Chondrocyte (in vitro differentiated cells): ENCODE results near the gene TMEM132E. TPM values are rescaled to one million over a fixed set of nuclear protein-coding genes. Genes with fewer than 3 reads are reported as not detected.

Experiments used
- DNase-seq: peaks from one replicate; pipeline ENCODE4 v3.0.0; 2021; ENCODE audit warnings: mixed read lengths, low spot score
- H3K27ac Mint-ChIP-seq: one replicate; pipeline ENCODE4 v1.8.0; 2021; ENCODE audit warnings: mild to moderate bottlenecking, moderate library complexity, mixed read lengths; ENCODE audit not compliant: unreplicated experiment
- H3K27me3 Mint-ChIP-seq: 2 replicates; pipeline ENCODE4 v1.8.0; 2021; ENCODE audit warnings: low read depth, mixed read lengths
- H3K36me3 Mint-ChIP-seq: 2 replicates; pipeline ENCODE4 v1.8.0; 2021; ENCODE audit warnings: low read depth, mixed read lengths
- H3K4me1 Mint-ChIP-seq: 2 replicates; pipeline ENCODE4 v1.8.0; 2021; ENCODE audit warnings: low read depth, mild to moderate bottlenecking, mixed read lengths
- H3K4me3 Mint-ChIP-seq: one replicate; pipeline ENCODE4 v1.8.0; 2021; ENCODE audit warnings: mild to moderate bottlenecking, moderate library complexity, mixed read lengths; ENCODE audit not compliant: unreplicated experiment
- H3K9me3 Mint-ChIP-seq: 2 replicates; pipeline ENCODE4 v1.8.0; 2021; ENCODE audit warnings: low read depth, mixed read lengths
- CTCF ChIP-seq: fragments of 200-600 bp; sonication (generic); IDR thresholded peaks from 2 replicates; pipeline ENCODE4 v1.5.0; 2021; ENCODE audit warnings: antibody characterized with exemption, mild to moderate bottlenecking, moderate library complexity
- total RNA-seq: library from RNA; stranded (reverse); gene quantifications from 3 replicates; pipeline ENCODE4 v1.2.1, GENCODE V29; 2021

TMEM132E gene
- total RNA-seq, 1 donor from 2014 or later: 0.20 TPM

GRCh38 chr17:34589120-34589965, 10.0 kb downstream of the TMEM132E start:
- Mint-ChIP-seq H3K27me3 (peaks cover 75% of the 10 kb centered on the region), H3K36me3 (no peaks in the 10 kb centered on the region), H3K27ac (no peak overlapping the region), H3K4me3 (no peak overlapping the region), H3K9me3 (no peaks in the 10 kb centered on the region), H3K4me1 (no peaks in the 10 kb centered on the region)
- no peak for DNase-seq
- no peak for TF ChIP-seq CTCF

- Mint-ChIP-seq H3K27me3 (peaks cover 62% of the 10 kb centered on the region), H3K27ac (no peak overlapping the region), H3K9me3 (no peaks in the 10 kb centered on the region), H3K36me3 (no peaks in the 10 kb centered on the region), H3K4me3 (no peak overlapping the region), H3K4me1 (no peaks in the 10 kb centered on the region)
- no peak for TF ChIP-seq CTCF
- no peak for DNase-seq
Measured at GRCh38 chr17:34592002-34592401, 12.6 kb downstream of the TMEM132E start.

GRCh38 chr17:34596920-34597319, 17.5 kb downstream of the TMEM132E start:
- H3K9me3 Mint-ChIP-seq: no peaks in the 10 kb centered on the region
- H3K4me3 Mint-ChIP-seq: no peak overlapping the region
- no peak for DNase-seq
- H3K27ac Mint-ChIP-seq: no peak overlapping the region
- H3K27me3 Mint-ChIP-seq: peaks cover 44% of the 10 kb centered on the region
- no peaks in the 10 kb centered on the region for H3K36me3 Mint-ChIP-seq
- H3K4me1 Mint-ChIP-seq: no peaks in the 10 kb centered on the region
- TF ChIP-seq CTCF: no peak

- Mint-ChIP-seq H3K4me1 (no peaks in the 10 kb centered on the region), H3K36me3 (no peaks in the 10 kb centered on the region), H3K27me3 (peaks cover 34% of the 10 kb centered on the region), H3K9me3 (no peaks in the 10 kb centered on the region), H3K27ac (no peak overlapping the region), H3K4me3 (no peak overlapping the region)
- DNase-seq: no peak
- TF ChIP-seq CTCF: no peak
Measured at GRCh38 chr17:34598161-34598776, 18.9 kb downstream of the TMEM132E start.

- no peaks in the 10 kb centered on the region for H3K36me3 Mint-ChIP-seq
- H3K27me3 Mint-ChIP-seq: peaks cover 28% of the 10 kb centered on the region
- no peak overlapping the region for H3K27ac Mint-ChIP-seq
- no peaks in the 10 kb centered on the region for H3K4me1 Mint-ChIP-seq
- no peak overlapping the region for H3K4me3 Mint-ChIP-seq
- no peaks in the 10 kb centered on the region for H3K9me3 Mint-ChIP-seq
- no peak for TF ChIP-seq CTCF
- DNase-seq: no peak
Measured at GRCh38 chr17:34601416-34601815, 22.0 kb downstream of the TMEM132E start.
